Calu3 (cell line): Measurements from ENCODE around the gene FAM20C. TPM values are rescaled to one million over a fixed set of nuclear protein-coding genes. Genes with fewer than 3 reads are reported as not detected.

Experiments used
- BruUV-seq: library from RNA; stranded (reverse); fragments of 400-500 nt; replicated peaks from 2 replicates; lab custom pipeline; 2021; lab: Mats Ljungman, UMichigan
- CTCF ChIA-PET: fragments of 300-600 bp; sonication (Branson Sonifier 250); formaldehyde crosslinking; loops from one replicate; lab custom pipeline; 2022; ENCODE audit warnings: antibody characterized with exemption; lab: Charles Lee
- DNase-seq: peaks from one replicate; pipeline ENCODE4 v3.0.0; 2022
- H3K27ac Mint-ChIP-seq: one replicate; pipeline ENCODE4 v1.8.0; 2022; ENCODE audit warnings: mixed read lengths; ENCODE audit not compliant: unreplicated experiment
- H3K27me3 Mint-ChIP-seq: one replicate; pipeline ENCODE4 v1.8.0; 2022; ENCODE audit warnings: mixed read lengths; ENCODE audit not compliant: unreplicated experiment
- H3K36me3 Mint-ChIP-seq: one replicate; pipeline ENCODE4 v1.8.0; 2022; ENCODE audit warnings: mild to moderate bottlenecking, moderate library complexity, mixed read lengths; ENCODE audit not compliant: insufficient read depth, unreplicated experiment
- H3K4me1 Mint-ChIP-seq: one replicate; pipeline ENCODE4 v1.8.0; 2022; ENCODE audit warnings: mild to moderate bottlenecking, low read depth, mixed read lengths; ENCODE audit not compliant: unreplicated experiment
- H3K4me3 Mint-ChIP-seq: one replicate; pipeline ENCODE4 v1.8.0; 2022; ENCODE audit warnings: mild to moderate bottlenecking, low read depth, moderate library complexity, mixed read lengths; ENCODE audit not compliant: unreplicated experiment
- H3K9me3 Mint-ChIP-seq: one replicate; pipeline ENCODE4 v1.8.0; 2022; ENCODE audit warnings: low read depth, mixed read lengths; ENCODE audit not compliant: unreplicated experiment
- CTCF ChIP-seq: fragments of 200-600 bp; IDR thresholded peaks from one replicate; pipeline ENCODE4 v1.8.0; 2022; ENCODE audit warnings: antibody characterized with exemption; ENCODE audit not compliant: unreplicated experiment
- intact Hi-C: fragments of 100-400 bp; cut with micrococcal nuclease; formaldehyde crosslinking; loops from one replicate; pipeline ENCODE4 v1.10.0; 2022; ENCODE audit not compliant: unreplicated experiment
- total RNA-seq: library from RNA; stranded (reverse); gene quantifications from 2 replicates; pipeline ENCODE4 v1.2.3, GENCODE V29; 2022

The FAM20C gene
- total RNA-seq, 1 experiment from 2014 or later: 9.1 TPM

GRCh38 chr7:292826-293225, 100.5 kb downstream of the FAM20C start:
- Mint-ChIP-seq H3K36me3 (no peaks in the 10 kb centered on the region), H3K27ac (no peak overlapping the region), H3K4me3 (no peak overlapping the region), H3K4me1 (no peaks in the 10 kb centered on the region), H3K9me3 (no peaks in the 10 kb centered on the region), H3K27me3 (peaks cover 76% of the 10 kb centered on the region)
- BruUV-seq: no TSS peak
- intact Hi-C loops: no loop called here
- DNase-seq: no peak
- no peak for TF ChIP-seq CTCF
- CTCF ChIA-PET: no interaction called here

GRCh38 chr7:293681-294439, 101.5 kb downstream of the FAM20C start:
- Mint-ChIP-seq H3K27ac (no peak overlapping the region), H3K9me3 (no peaks in the 10 kb centered on the region), H3K36me3 (no peaks in the 10 kb centered on the region), H3K4me3 (no peak overlapping the region), H3K4me1 (no peaks in the 10 kb centered on the region), H3K27me3 (peaks cover 75% of the 10 kb centered on the region)
- no TSS peak for BruUV-seq
- CTCF ChIA-PET: no interaction called here
- intact Hi-C loops: no loop called here
- TF ChIP-seq CTCF: no peak
- no peak for DNase-seq

GRCh38 chr7:294440-295154, 102.2 kb downstream of the FAM20C start:
- Mint-ChIP-seq H3K27ac (no peak overlapping the region), H3K9me3 (no peaks in the 10 kb centered on the region), H3K4me3 (no peak overlapping the region), H3K4me1 (no peaks in the 10 kb centered on the region), H3K27me3 (peaks cover 77% of the 10 kb centered on the region), H3K36me3 (no peaks in the 10 kb centered on the region)
- CTCF ChIA-PET: no interaction called here
- no peak for TF ChIP-seq CTCF
- intact Hi-C loops: no loop called here
- no TSS peak for BruUV-seq
- no peak for DNase-seq

GRCh38 chr7:295155-296154, 103.1 kb downstream of the FAM20C start:
- intact Hi-C loops: no loop called here
- Mint-ChIP-seq H3K4me3 (no peak overlapping the region), H3K27ac (no peak overlapping the region), H3K27me3 (peaks cover 86% of the 10 kb centered on the region), H3K4me1 (no peaks in the 10 kb centered on the region), H3K9me3 (no peaks in the 10 kb centered on the region), H3K36me3 (no peaks in the 10 kb centered on the region)
- no peak for TF ChIP-seq CTCF
- no TSS peak for BruUV-seq
- DNase-seq: no peak
- CTCF ChIA-PET: interaction anchor here (0.6 kb wide), 1 partner anchor 580 kb away, joined by 4 read pairs; no protein-coding TSS in a partner anchor
